ENCODE measurements around the gene MED17. TPM values are rescaled to one million over a fixed set of nuclear protein-coding genes. Genes with fewer than 3 reads are reported as not detected.

The MED17 gene
- total and polyA plus RNA-seq, 2 of the 13 experiments (the other 11 are each of a cell fraction or from before 2014, with no cell fraction given), result 23.1 to 37.0 TPM

- TF ChIP-seq ZFP82 (CRISPR knock-in tag; IDR thresholded peaks at IDR 0.05; ENCODE audit: borderline replicate concordance), result no peak
- TF ChIP-seq ARNT (IDR thresholded peaks at IDR 0.05), result no peak
- TF ChIP-seq MXD4 (CRISPR knock-in tag; IDR thresholded peaks at IDR 0.05), result peak; percentile 79; the same call in 1 of the 2 replicates
- peak; percentile 90; the same call in 1 of the 2 replicates for TF ChIP-seq TOE1 (CRISPR knock-in tag; IDR thresholded peaks at IDR 0.05)
- TF ChIP-seq ZSCAN21 (CRISPR knock-in tag; IDR thresholded peaks at IDR 0.05; ENCODE audit: borderline replicate concordance), result peak; percentile 56; the same call in 1 of the 2 replicates
- TF ChIP-seq GATAD2A (CRISPR knock-in tag; IDR thresholded peaks at IDR 0.05), result peak; percentile 89
- no peak for TF ChIP-seq ZNF225 (CRISPR knock-in tag; IDR thresholded peaks at IDR 0.05)
- peak; percentile 80; the same call in 1 of the 2 replicates for TF ChIP-seq MXD3 (CRISPR knock-in tag; IDR thresholded peaks at IDR 0.05)
- peak; percentile 70 for TF ChIP-seq ZNF687 (CRISPR knock-in tag; IDR thresholded peaks at IDR 0.05)
- TF ChIP-seq KLF15 (CRISPR knock-in tag; IDR thresholded peaks at IDR 0.05; ENCODE audit: borderline replicate concordance), result no peak
- TF ChIP-seq TBX2 (CRISPR knock-in tag; IDR thresholded peaks at IDR 0.05; ENCODE audit: borderline replicate concordance), result peak; percentile 64; the same call in 1 of the 2 replicates
- TF ChIP-seq ZNF260 (CRISPR knock-in tag; IDR thresholded peaks at IDR 0.05; ENCODE audit: borderline replicate concordance, low read depth), result no peak
- 0 out of 2 replicates have a peak, but pooled peaks have one; percentile 53 for TF ChIP-seq RFXAP (CRISPR knock-in tag; IDR thresholded peaks at IDR 0.05; ENCODE audit: borderline replicate concordance)
- TF ChIP-seq ADNP (CRISPR knock-in tag; IDR thresholded peaks at IDR 0.05), result no peak
- peak; percentile 83; the same call in 1 of the 2 replicates for TF ChIP-seq ZNF484 (CRISPR knock-in tag; IDR thresholded peaks at IDR 0.05; ENCODE audit: borderline replicate concordance, low read depth)
- TF ChIP-seq DMAP1 (CRISPR knock-in tag; IDR thresholded peaks at IDR 0.05), result no peak
- TF ChIP-seq ZBTB43 (CRISPR knock-in tag; conservative IDR thresholded peaks at IDR 0.05), result no peak
- TF ChIP-seq SNAPC5 (CRISPR knock-in tag; IDR thresholded peaks at IDR 0.05; ENCODE audit: borderline replicate concordance), result no peak
- no peak for TF ChIP-seq ZNF737 (CRISPR knock-in tag; IDR thresholded peaks at IDR 0.05; ENCODE audit: borderline replicate concordance)
- TF ChIP-seq GMEB1 (CRISPR knock-in tag; IDR thresholded peaks at IDR 0.05; ENCODE audit: borderline replicate concordance), result peak; percentile 32; the same call in 1 of the 2 replicates
- no peak for TF ChIP-seq ZNF33A (CRISPR knock-in tag; IDR thresholded peaks at IDR 0.05; ENCODE audit: borderline replicate concordance)
- TF ChIP-seq NR3C1 (CRISPR knock-in tag; IDR thresholded peaks at IDR 0.05), result no peak
- no peak for TF ChIP-seq ZNF660 (CRISPR knock-in tag; IDR thresholded peaks at IDR 0.05; ENCODE audit: borderline replicate concordance, low read depth)
- no peak for TF ChIP-seq ZNF383 (CRISPR knock-in tag; IDR thresholded peaks at IDR 0.05; ENCODE audit: borderline replicate concordance)
These were observed 11.0 kb upstream of the MED17 start (continued) for GRCh38 chr11:93773045-93773477.

Data from HepG2 (cell line).